HCT116 (cell line): ENCODE data around the gene NCAPD2. TPM values are rescaled to one million over a fixed set of nuclear protein-coding genes. Genes with fewer than 3 reads are reported as not detected.

Experiments used
- ATAC-seq: fragments of 200-7000 bp; cut with Tn5 transposase; 2 replicates; pipeline ENCODE4 v1.9.1; 2020; ENCODE audit warnings: mild to moderate bottlenecking, moderate library complexity
- BruUV-seq: library from RNA; stranded (reverse); fragments of 400-500 nt; replicated peaks from 2 replicates; lab custom pipeline; 2021; lab: Mats Ljungman, UMichigan
- CTCF ChIA-PET: fragments of 300-600 bp; sonication (Branson Sonifier 250); formaldehyde crosslinking; loops from one replicate; lab custom pipeline; 2021; ENCODE audit warnings: antibody characterized with exemption; lab: Charles Lee
- POLR2A ChIA-PET: fragments of 300-600, 350-600 bp; sonication (Branson Sonifier 250); formaldehyde crosslinking; loops from one replicate; lab custom pipeline; 2021; ENCODE audit warnings: antibody characterized with exemption; lab: Charles Lee
- RAD21 ChIA-PET, 2 experiments: fragments of 300-600 bp; sonication (Branson Sonifier 250); formaldehyde crosslinking; loops; one replicate each; lab custom pipeline; 2023; ENCODE audit warnings: low total read pairs in 2 of 2; ENCODE audit not compliant: uncharacterized antibody in 2 of 2, unreplicated experiment in 2 of 2, low non-redundant PET in 1 of 2; lab: Charles Lee
- DNase-seq: peaks from one replicate; pipeline ENCODE4 v3.0.0-alpha.2; 2010; ENCODE audit warnings: low read depth, low spot score
- H2AFZ ChIP-seq: fragments of 200-600 bp; shearing (Covaris generic), sonication (generic); 2 replicates; pipeline ENCODE4 v1.6.1; 2017; ENCODE audit warnings: low read depth, mixed run types, mixed read lengths, antibody characterized with exemption, low read length; ENCODE audit not compliant: poor library complexity, severe bottlenecking
- H3K27ac ChIP-seq: 2 replicates; pipeline ENCODE4 v1.5.1; 2012; ENCODE audit warnings: low read depth, low read length
- H3K27me3 ChIP-seq: fragments of 200-600 bp; sonication (generic); 2 replicates; pipeline ENCODE4 v1.6.1; 2016; ENCODE audit warnings: mixed run types, low read length, mixed read lengths; ENCODE audit not compliant: insufficient read depth
- H3K36me3 ChIP-seq, 2 experiments: fragments of 200-500 bp in 1 of 2; fragments of 200-600 bp in 1 of 2; sonication (Bioruptor generic) in 1 of 2; sonication (generic) in 1 of 2; 2 replicates each; pipeline versions ENCODE4 v1.5.1 to v1.6.1; 2014 to 2016; ENCODE audit warnings: low read length in 2 of 2, inconsistent platforms in 1 of 2, mixed read lengths in 1 of 2, mixed run types in 1 of 2; ENCODE audit not compliant: insufficient read depth in 2 of 2, control insufficient read depth in 1 of 2
- H3K4me1 ChIP-seq, 2 experiments: fragments of 200-600 bp in 1 of 2; sonication (generic) in 1 of 2; 2 replicates each; pipeline versions ENCODE4 v1.5.1 to v1.6.1; 2012 to 2017; ENCODE audit warnings: low read length in 2 of 2, inconsistent platforms in 1 of 2, mild to moderate bottlenecking in 1 of 2, mixed read lengths in 1 of 2, mixed run types in 1 of 2, moderate library complexity in 1 of 2; ENCODE audit not compliant: insufficient read depth in 2 of 2, control insufficient read depth in 1 of 2
- H3K4me2 ChIP-seq: fragments of 200-600 bp; sonication (generic); 2 replicates; pipeline ENCODE4 v1.6.1; 2017; ENCODE audit warnings: mixed run types, low read length, mixed read lengths
- H3K4me3 ChIP-seq, 2 experiments: fragments of 200-600 bp in 1 of 2; sonication (generic) in 1 of 2; replicated peaks in 1 of 2; 2 replicates each; pipeline ENCODE4 v1.5.1; 2011 to 2016; ENCODE audit warnings: low read length in 2 of 2, control low read depth in 1 of 2, low read depth in 1 of 2, mild to moderate bottlenecking in 1 of 2, mixed read lengths in 1 of 2, mixed run types in 1 of 2
- H3K79me2 ChIP-seq: fragments of 200-600 bp; sonication (generic); 2 replicates; pipeline ENCODE4 v1.6.1; 2017; ENCODE audit warnings: mild to moderate bottlenecking, mixed run types, low read length, moderate library complexity, mixed read lengths; ENCODE audit not compliant: insufficient read depth
- H3K9ac ChIP-seq: fragments of 200-600 bp; sonication (generic); 2 replicates; pipeline ENCODE4 v1.6.1; 2016; ENCODE audit warnings: low read length, mixed read lengths
- H3K9me2 ChIP-seq: fragments of 200-600 bp; sonication (generic), shearing (Covaris generic); 2 replicates; pipeline ENCODE4 v1.6.1; 2017; ENCODE audit warnings: mixed run types, mild to moderate bottlenecking, moderate library complexity; ENCODE audit not compliant: insufficient read depth
- H3K9me3 ChIP-seq, 2 experiments: fragments of 200-500 bp in 1 of 2; fragments of 200-600 bp in 1 of 2; sonication (Bioruptor generic) in 1 of 2; sonication (generic) in 1 of 2; 2 replicates each; pipeline ENCODE4 v1.6.1; 2014 to 2017; ENCODE audit warnings: low read length in 2 of 2, mixed read lengths in 2 of 2, inconsistent platforms in 1 of 2, low read depth in 1 of 2, mild to moderate bottlenecking in 1 of 2, mixed run types in 1 of 2, moderate library complexity in 1 of 2; ENCODE audit not compliant: control insufficient read depth in 1 of 2, insufficient read depth in 1 of 2
- H4K20me1 ChIP-seq: fragments of 200-600 bp; sonication (generic), shearing (Covaris generic); 2 replicates; pipeline ENCODE4 v1.6.1; 2017; ENCODE audit warnings: mixed run types, mild to moderate bottlenecking, moderate library complexity; ENCODE audit not compliant: insufficient read depth
- ATF3 ChIP-seq: IDR thresholded peaks from 2 replicates; pipeline ENCODE4 v1.6.1; 2012
- CTCF ChIP-seq, 3 experiments: fragments of 200-600 bp in 1 of 3; sonication (generic) in 1 of 3; IDR thresholded peaks in 2 of 3; conservative IDR thresholded peaks in 1 of 3; 2 replicates each; pipeline ENCODE4 v1.5.1; 2012 to 2017; ENCODE audit warnings: low read depth in 2 of 3, low read length in 2 of 3, antibody characterized with exemption in 1 of 3, borderline replicate concordance in 1 of 3, control low read depth in 1 of 3, mild to moderate bottlenecking in 1 of 3, mixed read lengths in 1 of 3, mixed run types in 1 of 3, moderate library complexity in 1 of 3; ENCODE audit not compliant: insufficient read depth in 1 of 3
- POLR2A ChIP-seq: IDR thresholded peaks from 2 replicates; pipeline ENCODE4 v1.7.0; 2011; ENCODE audit warnings: borderline replicate concordance; ENCODE audit not compliant: insufficient read depth, insufficient read length; ENCODE audit errors: extremely low read depth
- POLR2AphosphoS5 ChIP-seq: IDR thresholded peaks from 2 replicates; pipeline ENCODE4 v1.6.1; 2011; ENCODE audit warnings: mild to moderate bottlenecking, low read depth, low read length, moderate library complexity
- RAD21 ChIP-seq: IDR thresholded peaks from 2 replicates; pipeline ENCODE4 v1.6.1; 2012; ENCODE audit warnings: low read depth, mild to moderate bottlenecking
- SP1 ChIP-seq: IDR thresholded peaks from 2 replicates; pipeline ENCODE4 v1.6.1; 2012; ENCODE audit warnings: low read depth
- TCF7L2 ChIP-seq: IDR thresholded peaks from 2 replicates; pipeline ENCODE4 v1.7.0; 2011; ENCODE audit warnings: borderline replicate concordance, inconsistent platforms; ENCODE audit not compliant: insufficient read depth, insufficient read length; ENCODE audit errors: extremely low read depth
- ZFX ChIP-seq: fragments of 450-650 bp; IDR thresholded peaks from 2 replicates; pipeline ENCODE4 v1.6.1; 2017
- intact Hi-C: fragments of 100-400 bp; cut with micrococcal nuclease; formaldehyde crosslinking; loops from 2 replicates; pipeline ENCODE4 v1.10.0; 2022
- total RNA-seq: library from RNA; stranded (reverse); gene quantifications from one replicate; pipeline ENCODE4 v1.2.1, GENCODE V29; 2021; ENCODE audit not compliant: unreplicated experiment

Gene NCAPD2
- total RNA-seq, 1 experiment from 2014 or later, result 177 TPM

- TF ChIP-seq SP1, result no peak
- TF ChIP-seq CTCF (IDR thresholded peaks at IDR 0.05 in 2 of 3, conservative IDR thresholded peaks at IDR 0.05 in 1 of 3; ENCODE audit: borderline replicate concordance in 1 of 3, insufficient read depth in 1 of 3, low read depth in 2 of 3, low read length in 2 of 3), result no peak
- TF ChIP-seq ATF3, result no peak
- TF ChIP-seq POLR2A, result no peak
Observed at GRCh38 chr12:6553051-6553868, 59.4 kb downstream of the NCAPD2 start (continued).

- BruUV-seq, result no TSS peak
- Histone ChIP-seq H3K9me3 (no peaks in the 10 kb centered on the region), H3K27me3 (no peaks in the 10 kb centered on the region), H3K27ac (no peak overlapping the region), H2AFZ (no peak overlapping the region), H3K4me1 (peaks cover 3 to 16% of the 10 kb centered on the region in 2 experiments; a peak in 3 of 4 replicates), H4K20me1 (peaks cover 12% of the 10 kb centered on the region; the same call in 1 of the 2 replicates), H3K4me3 (no peak overlapping the region), H3K79me2 (peaks cover 16% of the 10 kb centered on the region), H3K9ac (no peak overlapping the region), H3K36me3 (peaks cover 9 to 18% of the 10 kb centered on the region in 2 experiments), H3K9me2 (no peaks in the 10 kb centered on the region), H3K4me2 (no peak overlapping the region)
- RAD21 ChIA-PET, result no interaction called here
- peak; percentile 90 for ATAC-seq
- TF ChIP-seq RAD21 (peak; percentile 61), TCF7L2 (peak; percentile 98), CTCF (IDR thresholded peaks at IDR 0.05 in 2 of 3, conservative IDR thresholded peaks at IDR 0.05 in 1 of 3; ENCODE audit: borderline replicate concordance in 1 of 3, insufficient read depth in 1 of 3, low read depth in 2 of 3, low read length in 2 of 3) (peak; percentile 40 to 61 (median 60); a peak in 5 of 6 replicates), POLR2AphosphoS5 (no peak), ZFX (no peak)
- DNase-seq, result peak; percentile 62
- POLR2A ChIA-PET, result interaction anchor here (8.9 kb wide), 1 partner anchor 17 kb away, joined by 84 read pairs; the partner anchor contains the start of gene GAPDH
- intact Hi-C loops, result no loop called here
- CTCF ChIA-PET, result interaction anchor here (0.6 to 4.3 kb wide), 4 partner anchors 9 to 59 kb away, joined by 4 to 19 read pairs (median 8); no protein-coding TSS in a partner anchor
Observed at GRCh38 chr12:6554168-6555017, 60.5 kb downstream of the NCAPD2 start.
